ENCODE data around the gene RSBN1L.

- TF ChIP-seq SIN3A (IDR thresholded peaks at IDR 0.05; ENCODE audit: borderline replicate concordance, insufficient read depth, low read length) (no peak), TAF1 (IDR thresholded peaks at IDR 0.05; ENCODE audit: borderline replicate concordance, insufficient read depth, low read length) (no peak)
Measured at GRCh38 chr7:77796960-77797359, 100.7 kb downstream of the RSBN1L start.
